Lung (tissue), 12 donors: ENCODE data around the gene PABPN1. TPM values are rescaled to one million over a fixed set of nuclear protein-coding genes. Genes with fewer than 3 reads are reported as not detected.

ENCODE experiments used
- ATAC-seq: fragments of 200-7000 bp; cut with Tn5 transposase; one replicate; pipeline ENCODE4 v1.9.1; 2020; ENCODE audit warnings: moderate number of reproducible peaks; ENCODE audit not compliant: insufficient read depth, low FRiP score
- DNase-seq, 3 donors: peaks; one replicate each; pipeline ENCODE4 v3.0.0-alpha.2; 2013 to 2017
- H3K27ac ChIP-seq, 2 donors: one replicate each; pipeline ENCODE4 v1.5.1; 2013; ENCODE audit warnings: mild to moderate bottlenecking in 2 of 2, moderate library complexity in 2 of 2, control low read depth in 1 of 2, inconsistent platforms in 1 of 2, low read depth in 1 of 2, low read length in 1 of 2
- H3K27me3 ChIP-seq, 3 donors: one replicate each; pipeline ENCODE4 v1.5.1; 2013; ENCODE audit warnings: low read length in 2 of 3; ENCODE audit not compliant: control insufficient read depth in 3 of 3, insufficient read depth in 3 of 3
- H3K36me3 ChIP-seq, 4 donors: one replicate each; pipeline ENCODE4 v1.5.1; 2013; ENCODE audit warnings: low read length in 4 of 4, mild to moderate bottlenecking in 1 of 4, moderate library complexity in 1 of 4; ENCODE audit not compliant: control insufficient read depth in 4 of 4, insufficient read depth in 4 of 4
- H3K4me1 ChIP-seq, 5 donors: one replicate each; pipeline ENCODE4 v1.5.1; 2013; ENCODE audit warnings: low read length in 5 of 5, mild to moderate bottlenecking in 2 of 5, moderate library complexity in 1 of 5; ENCODE audit not compliant: control insufficient read depth in 5 of 5, insufficient read depth in 5 of 5
- H3K4me3 ChIP-seq: one replicate; pipeline ENCODE4 v1.5.1; 2013; ENCODE audit warnings: mild to moderate bottlenecking, control low read depth, moderate library complexity
- H3K9ac ChIP-seq, 2 donors: one replicate each; pipeline ENCODE4 v1.5.1; 2013; ENCODE audit warnings: low read length in 2 of 2, control low read depth in 1 of 2; ENCODE audit not compliant: insufficient read depth in 1 of 2
- H3K9me3 ChIP-seq, 4 donors: one replicate each; pipeline ENCODE4 v1.5.1; 2013; ENCODE audit warnings: low read length in 3 of 4, mild to moderate bottlenecking in 1 of 4, moderate library complexity in 1 of 4; ENCODE audit not compliant: control insufficient read depth in 4 of 4, insufficient read depth in 3 of 4
- WGBS, 2 donors: extraction: QIAGEN DNeasy Blood & Tissue Kit; methylation state at CpG; one replicate each; pipeline ENCODE4 v1.1.7; 2013; 5-methylcytosine and 5-hydroxymethylcytosine counted together
- polyA plus RNA-seq, 2 donors: library from polyadenylated mRNA; stranded (reverse); fragments of 200-250 nt; gene quantifications; one replicate each; pipeline ENCODE4 v1.2.1, GENCODE V29; 2013
- total RNA-seq, 2 donors: library from RNA; depleted of rRNA in 1 of 2; stranded (reverse); fragments of >200 nt in 1 of 2; gene quantifications; one replicate each; pipeline ENCODE4 v1.2.1, GENCODE V29; 2014 to 2021
- TF ChIP-seq, protein P1 (sequence below): IDR thresholded peaks from 2 replicates; pipeline ENCODE4 v1.5.1; 2012; ENCODE audit warnings: mild to moderate bottlenecking; ENCODE audit errors: control extremely low read depth, extremely low read depth
- donor health status: control.
- donor health status: control.
- donor health status: Bipolar disorder and iron deficiency.
- donor health status: healthy.
- donor health status: DM: yes; HTN: yes; CAD: no.

PABPN1 gene
- total and polyA plus RNA-seq, 4 donors: 66.0 to 183 (median 103) TPM

DNA sequence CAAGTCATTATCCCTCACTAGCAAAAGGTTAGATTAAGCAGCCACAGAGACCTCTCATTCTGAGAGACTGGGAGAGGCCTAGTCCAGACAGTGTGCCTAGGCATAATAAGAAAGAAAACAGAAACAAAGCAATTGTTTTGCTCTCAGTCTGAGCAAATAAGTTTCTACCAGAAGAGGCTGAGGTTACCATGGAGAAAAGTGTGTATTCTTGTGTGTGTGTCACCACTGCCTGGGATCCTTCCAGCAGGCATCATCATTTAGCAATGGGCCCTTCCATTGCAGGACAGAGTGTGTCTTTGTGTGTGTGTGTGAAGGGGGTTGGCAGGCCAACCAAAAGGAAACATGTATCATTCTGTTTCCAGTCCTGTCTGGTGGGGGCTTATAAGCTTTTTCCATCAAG lies 40.1 kb downstream of the PABPN1 start:
- peaks cover 0 to 24% (median 12%) of the 10 kb centered on the region in 4 donors for H3K36me3 ChIP-seq
- H3K9me3 ChIP-seq: no peaks in the 10 kb centered on the region
- peak in 2 of 3 donors; percentile 14 to 21 for DNase-seq
- TF ChIP-seq, protein P1, sequence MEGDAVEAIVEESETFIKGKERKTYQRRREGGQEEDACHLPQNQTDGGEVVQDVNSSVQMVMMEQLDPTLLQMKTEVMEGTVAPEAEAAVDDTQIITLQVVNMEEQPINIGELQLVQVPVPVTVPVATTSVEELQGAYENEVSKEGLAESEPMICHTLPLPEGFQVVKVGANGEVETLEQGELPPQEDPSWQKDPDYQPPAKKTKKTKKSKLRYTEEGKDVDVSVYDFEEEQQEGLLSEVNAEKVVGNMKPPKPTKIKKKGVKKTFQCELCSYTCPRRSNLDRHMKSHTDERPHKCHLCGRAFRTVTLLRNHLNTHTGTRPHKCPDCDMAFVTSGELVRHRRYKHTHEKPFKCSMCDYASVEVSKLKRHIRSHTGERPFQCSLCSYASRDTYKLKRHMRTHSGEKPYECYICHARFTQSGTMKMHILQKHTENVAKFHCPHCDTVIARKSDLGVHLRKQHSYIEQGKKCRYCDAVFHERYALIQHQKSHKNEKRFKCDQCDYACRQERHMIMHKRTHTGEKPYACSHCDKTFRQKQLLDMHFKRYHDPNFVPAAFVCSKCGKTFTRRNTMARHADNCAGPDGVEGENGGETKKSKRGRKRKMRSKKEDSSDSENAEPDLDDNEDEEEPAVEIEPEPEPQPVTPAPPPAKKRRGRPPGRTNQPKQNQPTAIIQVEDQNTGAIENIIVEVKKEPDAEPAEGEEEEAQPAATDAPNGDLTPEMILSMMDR: no peak
- no peak overlapping the region for H3K27ac ChIP-seq
- no peaks in the 10 kb centered on the region for H3K27me3 ChIP-seq
- peak overlapping the region in 1 of 2 donors; percentile 19 for H3K9ac ChIP-seq
- peaks cover 0 to 31% (median 7%) of the 10 kb centered on the region in 5 donors for H3K4me1 ChIP-seq
- H3K4me3 ChIP-seq: no peak overlapping the region
- ATAC-seq: no peak

DNA sequence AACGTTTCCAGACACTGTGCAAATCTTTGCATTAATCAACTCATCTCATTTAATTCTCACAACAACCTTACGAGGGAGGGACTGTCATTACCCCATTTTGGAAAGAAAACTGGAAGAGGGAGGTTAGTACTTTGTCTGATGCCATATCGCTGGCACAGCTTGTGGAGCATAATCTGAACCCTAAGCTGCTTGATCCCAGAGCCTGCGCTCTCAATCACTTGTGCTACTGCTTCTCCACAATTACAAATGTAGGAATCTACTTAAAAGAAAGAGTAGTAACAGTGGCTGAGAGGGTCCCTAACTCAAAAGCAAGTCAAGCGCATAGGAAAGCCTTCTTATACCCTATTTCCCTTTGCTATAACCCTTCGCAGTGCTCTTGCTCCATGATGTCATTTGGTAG lies 40.5 kb downstream of the PABPN1 start:
- Histone ChIP-seq H3K9me3 (no peaks in the 10 kb centered on the region), H3K4me3 (no peak overlapping the region), H3K27me3 (no peaks in the 10 kb centered on the region), H3K27ac (no peak overlapping the region), H3K36me3 (peaks cover 0 to 24% (median 12%) of the 10 kb centered on the region in 4 donors), H3K9ac (peak overlapping the region in 1 of 2 donors; percentile 19), H3K4me1 (peaks cover 0 to 33% (median 9%) of the 10 kb centered on the region in 5 donors)
- no peak for ATAC-seq
- TF ChIP-seq, protein P1: no peak
- WGBS, 2 donors: 83 to 90% methylated on average over 6 of the region's 6 CpGs
- no peak for DNase-seq

DNA sequence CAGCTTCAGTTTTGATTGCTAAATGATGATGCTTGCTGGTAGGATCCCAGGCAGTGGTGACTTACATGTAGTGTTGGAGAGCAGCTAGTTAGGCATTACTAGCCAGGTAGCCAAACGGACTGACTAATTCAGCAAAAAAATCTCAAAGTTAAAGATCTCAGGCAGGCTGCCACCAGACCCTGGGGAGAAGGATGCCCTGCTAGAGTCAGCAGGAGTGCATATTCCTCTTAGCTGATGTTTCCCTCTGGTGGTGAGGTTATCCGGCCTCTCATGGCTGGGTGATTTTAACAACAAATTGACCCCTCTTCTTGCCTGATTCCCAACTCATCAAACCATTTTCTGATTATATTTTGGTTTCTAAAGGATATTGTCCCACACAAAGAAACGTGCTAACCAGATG lies 40.9 kb downstream of the PABPN1 start:
- Histone ChIP-seq H3K4me1 (peaks cover 0 to 38% (median 14%) of the 10 kb centered on the region in 5 donors), H3K9ac (no peak overlapping the region), H3K9me3 (no peaks in the 10 kb centered on the region), H3K36me3 (peaks cover 0 to 24% (median 11%) of the 10 kb centered on the region in 4 donors), H3K27ac (no peak overlapping the region), H3K4me3 (no peak overlapping the region), H3K27me3 (no peaks in the 10 kb centered on the region)
- TF ChIP-seq, protein P1: no peak
- 73 to 84% methylated on average over 3 of the region's 3 CpGs for WGBS, 2 donors
- no peak for ATAC-seq
- peak in 1 of 3 donors; percentile 7 for DNase-seq
